NCI-H187 treated with DMSO at 0.1 percent for 48 hours (cell line): ENCODE results near the gene UNC13C.
"Not testable (repeated sequence)": the region's sequence is repeated elsewhere in the genome, so short reads cannot be mapped to it uniquely, and the experiment has no call there.

Experiments
- DNase-seq: peaks from one replicate; lab custom pipeline; 2025; lab: John Stamatoyannopoulos, UW

UNC13C gene

GRCh38 chr15:53978253-53978906 lies at the start of gene UNC13C:
TSS of gene UNC13C (plus strand) at chr15:53978441. CDS start at chr15:54012904, 34,463 bp downstream.
- no peak for DNase-seq

- DNase-seq, result no peak
Observed at GRCh38 chr15:53936137-53936536, 42.1 kb upstream of the UNC13C start.

GRCh38 chr15:53937632-53938031 lies 40.6 kb upstream of the UNC13C start:
- DNase-seq, result not testable (repeated sequence)

GRCh38 chr15:53950572-53950971 lies 27.7 kb upstream of the UNC13C start:
- DNase-seq, result no peak

GRCh38 chr15:53955396-53955795 lies 22.8 kb upstream of the UNC13C start:
- DNase-seq, result no peak

- no peak for DNase-seq
Observed at GRCh38 chr15:53962646-53963561, 15.3 kb upstream of the UNC13C start.

GRCh38 chr15:53963801-53964200 lies 14.4 kb upstream of the UNC13C start:
- DNase-seq, result no peak

GRCh38 chr15:53974121-53974520 lies 4.1 kb upstream of the UNC13C start:
- DNase-seq, result no peak

- DNase-seq, result no peak
Observed at GRCh38 chr15:53974813-53975212, 3.4 kb upstream of the UNC13C start.

GRCh38 chr15:53976844-53977392 lies 1.3 kb upstream of the UNC13C start:
- DNase-seq, result no peak

- no peak for DNase-seq
Observed at GRCh38 chr15:53979051-53979788, 979 bp downstream of the UNC13C start.

- no peak for DNase-seq
Observed at GRCh38 chr15:53980021-53980420, 1.8 kb downstream of the UNC13C start.

GRCh38 chr15:53982071-53982680 lies 3.9 kb downstream of the UNC13C start:
- no peak for DNase-seq

GRCh38 chr15:53982876-53983275 lies 4.6 kb downstream of the UNC13C start:
- no peak for DNase-seq

- DNase-seq, result no peak
Observed at GRCh38 chr15:53984221-53984620, 6.0 kb downstream of the UNC13C start.

- DNase-seq, result no peak
Observed at GRCh38 chr15:53985562-53985961, 7.3 kb downstream of the UNC13C start.

GRCh38 chr15:53987480-53987879 lies 9.2 kb downstream of the UNC13C start:
- DNase-seq, result no peak

GRCh38 chr15:54007256-54007655 lies 29.0 kb downstream of the UNC13C start:
- DNase-seq, result no peak

- no peak for DNase-seq
Observed at GRCh38 chr15:54011656-54012055, 33.4 kb downstream of the UNC13C start.

GRCh38 chr15:54014067-54014655 lies 35.9 kb downstream of the UNC13C start:
- no peak for DNase-seq

- no peak for DNase-seq
Observed at GRCh38 chr15:54017251-54017650, 39.0 kb downstream of the UNC13C start.
